Testis (tissue), 2 donors: ENCODE results near the gene TMEM106C.

Experiments used
- CTCF ChIP-seq, 3 experiments: fragments of 450-650 bp in 2 of 3; fragments of 200-600 bp in 1 of 3; sonication (generic) in 1 of 3; IDR thresholded peaks; one replicate each; pipeline ENCODE4 v1.5.1; 2016 to 2019; ENCODE audit warnings: antibody characterized with exemption in 3 of 3, mild to moderate bottlenecking in 2 of 3, moderate library complexity in 1 of 3
- POLR2A ChIP-seq: fragments of 450-650 bp; IDR thresholded peaks from one replicate; pipeline ENCODE4 v1.6.1; 2017; ENCODE audit warnings: antibody characterized with exemption, mild to moderate bottlenecking, moderate library complexity

- TF ChIP-seq CTCF (IDR thresholded peaks at IDR 0.05) (no peak), POLR2A (no peak)
These were observed 13.8 kb downstream of the TMEM106C start for GRCh38 chr12:47977046-47977771.
